H1 (cell line): Measurements from ENCODE around the gene PKM. TPM values are rescaled to one million over a fixed set of nuclear protein-coding genes. Genes with fewer than 3 reads are reported as not detected.

ENCODE experiments used
- ATF3 ChIP-seq: IDR thresholded peaks from 2 replicates; pipeline ENCODE4 v1.6.1; 2011; ENCODE audit warnings: low read depth, mild to moderate bottlenecking, low read length; ENCODE audit not compliant: insufficient read depth
- BACH1 ChIP-seq: IDR thresholded peaks from 2 replicates; pipeline ENCODE4 v1.6.1; 2012; ENCODE audit warnings: low read length, improper control_type of control experiment
- BCL11A ChIP-seq, 2 experiments: IDR thresholded peaks; one replicate each; pipeline ENCODE4 v1.6.1; 2011; ENCODE audit warnings: low read depth in 2 of 2, low read length in 2 of 2, mild to moderate bottlenecking in 2 of 2
- CHD2 ChIP-seq: IDR thresholded peaks from 2 replicates; pipeline ENCODE4 v1.6.1; 2012; ENCODE audit warnings: low read length, improper control_type of control experiment
- CTCF ChIP-seq, 3 experiments: IDR thresholded peaks; 1 replicate in 2 of 3; 2 replicates in 1 of 3; pipeline versions ENCODE4 v1.5.1 to v1.6.1; 2011; ENCODE audit warnings: low read length in 3 of 3, mild to moderate bottlenecking in 3 of 3, inconsistent platforms in 2 of 3, low read depth in 1 of 3, moderate library complexity in 1 of 3; ENCODE audit not compliant: insufficient read depth in 1 of 3; ENCODE audit errors: control extremely low read depth in 1 of 3
- EGR1 ChIP-seq: IDR thresholded peaks from 2 replicates; pipeline ENCODE4 v1.6.1; 2011; ENCODE audit warnings: low read depth, low read length, borderline replicate concordance
- EP300 ChIP-seq, 2 experiments: IDR thresholded peaks; 1 replicate in 1 of 2; 2 replicates in 1 of 2; pipeline ENCODE4 v1.6.1; 2011 to 2012; ENCODE audit warnings: low read depth in 2 of 2, low read length in 2 of 2, mild to moderate bottlenecking in 2 of 2, borderline replicate concordance in 1 of 2, inconsistent platforms in 1 of 2, moderate library complexity in 1 of 2
- FOSL1 ChIP-seq: IDR thresholded peaks from 2 replicates; pipeline ENCODE4 v1.6.1; 2011; ENCODE audit warnings: mild to moderate bottlenecking, low read depth, low read length, moderate library complexity; ENCODE audit not compliant: insufficient read depth
- GABPA ChIP-seq: IDR thresholded peaks from 2 replicates; pipeline ENCODE4 v1.6.1; 2011; ENCODE audit warnings: mild to moderate bottlenecking, low read length, moderate library complexity, borderline replicate concordance; ENCODE audit not compliant: insufficient read depth
- HDAC6 ChIP-seq: IDR thresholded peaks from one replicate; pipeline ENCODE4 v1.7.1; 2012; ENCODE audit warnings: low read depth, mild to moderate bottlenecking, inconsistent platforms, low read length, moderate library complexity
- JUN ChIP-seq: IDR thresholded peaks from 2 replicates; pipeline ENCODE4 v1.6.1; 2011; ENCODE audit warnings: low read depth, mild to moderate bottlenecking, improper control_type of control experiment, low read length
- KDM4A ChIP-seq: IDR thresholded peaks from one replicate; pipeline ENCODE4 v1.7.1; 2012; ENCODE audit warnings: low read depth, mild to moderate bottlenecking, moderate library complexity, low read length, inconsistent platforms; ENCODE audit not compliant: severe bottlenecking
- PHF8 ChIP-seq: fragments of 200-600 bp; sonication (generic); conservative IDR thresholded peaks from 2 replicates; pipeline ENCODE4 v1.7.1; 2012; ENCODE audit warnings: low read depth, mild to moderate bottlenecking, inconsistent platforms, low read length, moderate library complexity
- POLR2AphosphoS5 ChIP-seq: IDR thresholded peaks from 2 replicates; pipeline ENCODE4 v1.6.1; 2011; ENCODE audit warnings: low read depth, low read length
- RAD21 ChIP-seq, 2 experiments: IDR thresholded peaks in 1 of 2; conservative IDR thresholded peaks in 1 of 2; 2 replicates each; pipeline ENCODE4 v1.6.1; 2011; ENCODE audit warnings: low read depth in 2 of 2, low read length in 2 of 2, improper control_type of control experiment in 1 of 2, inconsistent platforms in 1 of 2, mild to moderate bottlenecking in 1 of 2, moderate library complexity in 1 of 2
- SAP30 ChIP-seq: fragments of 300-600 bp; sonication (generic); IDR thresholded peaks from 2 replicates; pipeline ENCODE4 v1.7.1; 2012; ENCODE audit warnings: low read length, moderate library complexity, mild to moderate bottlenecking, inconsistent platforms; ENCODE audit not compliant: insufficient read depth, insufficient replicate concordance
- SRF ChIP-seq: IDR thresholded peaks from 2 replicates; pipeline ENCODE4 v1.6.1; 2011; ENCODE audit warnings: mild to moderate bottlenecking, low read depth, low read length, moderate library complexity
- TCF12 ChIP-seq: IDR thresholded peaks from 2 replicates; pipeline ENCODE4 v1.6.1; 2011; ENCODE audit warnings: low read depth, mild to moderate bottlenecking, low read length
- TEAD4 ChIP-seq: IDR thresholded peaks from 2 replicates; pipeline ENCODE4 v1.6.1; 2012; ENCODE audit warnings: low read depth, low read length, inconsistent platforms, mixed read lengths
- ZNF274 ChIP-seq: IDR thresholded peaks from 2 replicates; pipeline ENCODE4 v1.7.0; 2012; ENCODE audit warnings: low read length, borderline replicate concordance; ENCODE audit errors: extremely low read depth
- polyA plus RNA-seq, 7 experiments: library from polyadenylated mRNA; depleted of rRNA in 3 of 7; stranded (reverse) in 5 of 7; unstranded in 2 of 7; fragments of >200 nt in 5 of 7; fragments of 200-250 nt in 2 of 7; gene quantifications; 1 replicate in 5 of 7; 2 replicates in 1 of 7; 4 replicates in 1 of 7; pipeline versions ENCODE4 v1.2.1 to v1.2.3, GENCODE V29; 2011 to 2013; ENCODE audit warnings: missing spikeins in 2 of 7, mixed read lengths in 2 of 7
- total RNA-seq: library from RNA; stranded (reverse); fragmentation: NEBNext Ultra II Directional; extraction: Animal tissue kit (Norgen Biotek cat#: 25700); gene quantifications from 2 replicates; pipeline ENCODE4 v1.2.1, GENCODE V29; 2021

Gene PKM
- total and polyA plus RNA-seq, 2 of the 8 experiments (the other 6 are each of a cell fraction or from before 2014, with no cell fraction given): 780 to 856 TPM

GRCh38 chr15:72197460-72198355, 33.3 kb downstream of the PKM start, which contains the start of gene GRAMD2A (continued):
- TF ChIP-seq FOSL1: no peak
- TF ChIP-seq SAP30: no peak
- no peak for TF ChIP-seq ZNF274
- no peak for TF ChIP-seq JUN
- no peak for TF ChIP-seq BACH1
- no peak for TF ChIP-seq EGR1
- no peak for TF ChIP-seq BCL11A (IDR thresholded peaks at IDR 0.05; ENCODE audit: low read depth in 2 of 2, low read length in 2 of 2)
- TF ChIP-seq SRF: no peak
- no peak for TF ChIP-seq RAD21 (IDR thresholded peaks at IDR 0.05 in 1 of 2, conservative IDR thresholded peaks at IDR 0.05 in 1 of 2; ENCODE audit: low read depth in 2 of 2, low read length in 2 of 2)
- TF ChIP-seq HDAC6: no peak
- TF ChIP-seq GABPA: 0 out of 2 replicates have a peak, but pooled peaks have one; percentile 23
- TF ChIP-seq TCF12: no peak
- 0 out of 2 replicates have a peak, but pooled peaks have one; percentile 20 for TF ChIP-seq PHF8
- TF ChIP-seq TEAD4: peak; percentile 51; the same call in 1 of the 2 replicates
- TF ChIP-seq CTCF (IDR thresholded peaks at IDR 0.05; ENCODE audit: control extremely low read depth in 1 of 3, insufficient read depth in 1 of 3, low read depth in 1 of 3, low read length in 3 of 3): no peak
- TF ChIP-seq POLR2AphosphoS5: peak; percentile 36; the same call in 1 of the 2 replicates
- TF ChIP-seq ATF3: no peak
- peak; percentile 83 for TF ChIP-seq KDM4A
- TF ChIP-seq EP300 (IDR thresholded peaks at IDR 0.05; ENCODE audit: borderline replicate concordance in 1 of 2, low read depth in 2 of 2, low read length in 2 of 2): no peak
- TF ChIP-seq CHD2: no peak
